ENCODE results near the gene AGPAT3.
"Not testable (repeated sequence)": the region's sequence is repeated elsewhere in the genome, so short reads cannot be mapped to it uniquely, and the experiment has no call there.

DNA sequence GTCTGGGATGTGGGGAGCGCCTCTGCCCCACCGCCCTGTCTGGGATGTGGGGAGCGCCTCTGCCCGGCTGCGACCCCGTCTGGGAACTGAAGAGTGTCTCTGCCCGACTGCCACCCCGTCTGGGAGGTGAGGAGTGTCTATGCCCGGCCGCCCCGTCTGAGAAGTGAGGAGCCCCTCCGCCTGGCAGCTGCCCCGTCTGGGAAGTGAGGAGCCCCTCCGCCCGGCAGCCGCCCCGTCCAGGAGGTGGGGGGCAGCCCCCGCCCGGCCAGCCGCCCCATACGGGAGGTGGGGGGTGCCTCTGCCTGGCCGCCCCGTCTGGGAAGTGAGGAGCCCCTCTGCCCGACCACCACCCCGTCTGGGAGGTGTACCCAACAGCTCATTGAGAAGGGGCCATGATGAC lies 42.9 kb upstream of the AGPAT3 start:
- TF ChIP-seq, protein P1, sequence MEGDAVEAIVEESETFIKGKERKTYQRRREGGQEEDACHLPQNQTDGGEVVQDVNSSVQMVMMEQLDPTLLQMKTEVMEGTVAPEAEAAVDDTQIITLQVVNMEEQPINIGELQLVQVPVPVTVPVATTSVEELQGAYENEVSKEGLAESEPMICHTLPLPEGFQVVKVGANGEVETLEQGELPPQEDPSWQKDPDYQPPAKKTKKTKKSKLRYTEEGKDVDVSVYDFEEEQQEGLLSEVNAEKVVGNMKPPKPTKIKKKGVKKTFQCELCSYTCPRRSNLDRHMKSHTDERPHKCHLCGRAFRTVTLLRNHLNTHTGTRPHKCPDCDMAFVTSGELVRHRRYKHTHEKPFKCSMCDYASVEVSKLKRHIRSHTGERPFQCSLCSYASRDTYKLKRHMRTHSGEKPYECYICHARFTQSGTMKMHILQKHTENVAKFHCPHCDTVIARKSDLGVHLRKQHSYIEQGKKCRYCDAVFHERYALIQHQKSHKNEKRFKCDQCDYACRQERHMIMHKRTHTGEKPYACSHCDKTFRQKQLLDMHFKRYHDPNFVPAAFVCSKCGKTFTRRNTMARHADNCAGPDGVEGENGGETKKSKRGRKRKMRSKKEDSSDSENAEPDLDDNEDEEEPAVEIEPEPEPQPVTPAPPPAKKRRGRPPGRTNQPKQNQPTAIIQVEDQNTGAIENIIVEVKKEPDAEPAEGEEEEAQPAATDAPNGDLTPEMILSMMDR (IDR thresholded peaks at IDR 0.05), result not testable (repeated sequence)
- TF ChIP-seq EZH2 (IDR thresholded peaks at IDR 0.05), result not testable (repeated sequence)
